K562 (cell line): ENCODE data around the gene RNF13. TPM values are rescaled to one million over a fixed set of nuclear protein-coding genes. Genes with fewer than 3 reads are reported as not detected.

Source experiments
- ATAC-seq: fragments of 200-7000 bp; cut with Tn5 transposase; 3 replicates; pipeline ENCODE4 v1.9.1; 2020; ENCODE audit warnings: moderate library complexity
- BruUV-seq: library from RNA; stranded (reverse); fragments of 400-500 nt; replicated peaks from 2 replicates; lab custom pipeline; 2021; lab: Mats Ljungman, UMichigan
- CTCF ChIA-PET: fragments of 300-600 bp; formaldehyde crosslinking; extraction: SDS; loops from one replicate; lab custom pipeline; 2021; ENCODE audit warnings: low intra/inter-chr PET ratio; lab: Yijun Ruan, JAX
- POLR2A ChIA-PET: fragments of 300-600, 350-650 bp; sonication (Branson Sonifier 250); formaldehyde crosslinking; extraction: SDS; loops from one replicate; lab custom pipeline; 2021; ENCODE audit warnings: antibody characterized with exemption, inconsistent platforms; lab: Yijun Ruan, JAX
- DNase-seq, 4 experiments: peaks; one replicate each; pipeline versions ENCODE4 v3.0.0 to v3.0.0-alpha.2; 2011 to 2018; ENCODE audit warnings: low spot score in 3 of 4, mixed read lengths in 3 of 4; ENCODE audit errors: extremely low read depth in 1 of 4
- FAIRE-seq: peaks from 2 replicates; lab custom pipeline; 2011; peaks lifted over from hg19 to GRCh38; lab: Jason Lieb, UNC
- H2AFZ ChIP-seq: 2 replicates; pipeline ENCODE4 v1.6.0; 2011; ENCODE audit warnings: low read depth, low read length, control low read depth, inconsistent platforms
- H3K27ac ChIP-seq: fragments of 200-600 bp; 3 replicates; pipeline ENCODE4 v1.8.0; 2011; ENCODE audit warnings: low read depth, mild to moderate bottlenecking, control low read depth, inconsistent platforms, low read length, moderate library complexity, mixed read lengths; ENCODE audit errors: extremely low read depth
- H3K27me3 ChIP-seq, 2 experiments: fragments of 300-600 bp in 1 of 2; 2 replicates in 1 of 2; 3 replicates in 1 of 2; pipeline versions ENCODE4 v1.6.0 to v1.8.0; 2011; ENCODE audit warnings: inconsistent platforms in 2 of 2, low read length in 2 of 2, mild to moderate bottlenecking in 1 of 2, mixed read lengths in 1 of 2, moderate library complexity in 1 of 2; ENCODE audit not compliant: control insufficient read depth in 2 of 2, insufficient read depth in 2 of 2
- H3K36me3 ChIP-seq: fragments of 300-600 bp; 3 replicates; pipeline ENCODE4 v1.8.0; 2011; ENCODE audit warnings: mild to moderate bottlenecking, low read length, inconsistent platforms; ENCODE audit not compliant: control insufficient read depth, insufficient read depth
- H3K4me1 ChIP-seq, 2 experiments: fragments of 200-600 bp in 1 of 2; replicated peaks in 1 of 2; 2 replicates in 1 of 2; 3 replicates in 1 of 2; pipeline versions ENCODE4 v1.5.1 to v1.8.0; 2011; ENCODE audit warnings: inconsistent platforms in 2 of 2, low read length in 2 of 2, mild to moderate bottlenecking in 1 of 2, mixed read lengths in 1 of 2, moderate library complexity in 1 of 2; ENCODE audit not compliant: control insufficient read depth in 2 of 2, insufficient read depth in 2 of 2
- H3K4me2 ChIP-seq: 2 replicates; pipeline ENCODE4 v1.6.1; 2011; ENCODE audit warnings: low read length, control low read depth, inconsistent platforms, mixed read lengths; ENCODE audit not compliant: insufficient read depth
- H3K4me3 ChIP-seq: fragments of 200-600 bp; sonication (generic), shearing (Covaris generic); 2 replicates; pipeline ENCODE4 v1.5.1; 2016; ENCODE audit warnings: control low read depth, inconsistent platforms
- H3K79me2 ChIP-seq: fragments of 200-600 bp; 3 replicates; pipeline ENCODE4 v1.8.0; 2011; ENCODE audit warnings: low read length, inconsistent platforms; ENCODE audit not compliant: control insufficient read depth, insufficient read depth
- H3K9ac ChIP-seq, 2 experiments: 2 replicates each; pipeline versions ENCODE4 v1.6.0 to v1.6.1; 2011; ENCODE audit warnings: low read depth in 2 of 2, low read length in 2 of 2, control low read depth in 1 of 2, inconsistent platforms in 1 of 2, mild to moderate bottlenecking in 1 of 2, mixed read lengths in 1 of 2; ENCODE audit not compliant: insufficient read depth in 1 of 2
- H3K9me1 ChIP-seq: one replicate; pipeline ENCODE4 v1.6.0; 2011; ENCODE audit warnings: inconsistent platforms, mild to moderate bottlenecking, low read length, moderate library complexity; ENCODE audit not compliant: control insufficient read depth, insufficient read depth
- H3K9me3 ChIP-seq: replicated peaks from 2 replicates; pipeline ENCODE4 v1.5.1; 2011; ENCODE audit warnings: low read depth, low read length, inconsistent platforms; ENCODE audit not compliant: control insufficient read depth, insufficient read depth
- H4K20me1 ChIP-seq: replicated peaks from 2 replicates; pipeline ENCODE4 v1.6.1; 2011; ENCODE audit warnings: low read length, inconsistent platforms, mixed read lengths; ENCODE audit not compliant: control insufficient read depth, insufficient read depth
- E2F3 ChIP-seq: fragments of 250-450 bp; sonication (Bioruptor Pico); IDR thresholded peaks from 2 replicates; pipeline ENCODE4 v1.4.0; 2020; ENCODE audit warnings: mild to moderate bottlenecking
- ETS2 ChIP-seq: IDR thresholded peaks from 2 replicates; pipeline ENCODE4 v1.6.1; 2016; ENCODE audit warnings: borderline replicate concordance, missing genetic modification characterization, mild to moderate bottlenecking, moderate library complexity, missing compliant biosample characterization; ENCODE audit not compliant: poor library complexity, severe bottlenecking
- GATAD2A ChIP-seq: fragments of 450-650 bp; IDR thresholded peaks from 2 replicates; pipeline ENCODE4 v1.6.1; 2017
- ILK ChIP-seq: fragments of 450-650 bp; IDR thresholded peaks from 2 replicates; pipeline ENCODE4 v1.6.1; 2016; ENCODE audit warnings: missing genetic modification characterization, low read depth, mild to moderate bottlenecking, missing compliant biosample characterization, moderate library complexity, borderline replicate concordance
- PHB2 ChIP-seq: fragments of 450-650 bp; IDR thresholded peaks from 2 replicates; pipeline ENCODE4 v1.6.1; 2017; ENCODE audit warnings: low read depth
- RFX5 ChIP-seq: IDR thresholded peaks from 2 replicates; pipeline ENCODE4 v1.6.1; 2011; ENCODE audit warnings: low read depth, mild to moderate bottlenecking, improper control_type of control experiment, low read length
- RHOXF2B ChIP-seq: fragments of 250-450 bp; sonication (Bioruptor Pico); conservative IDR thresholded peaks from 2 replicates; pipeline ENCODE4 v1.5.1; 2021
- TCF3 ChIP-seq: sonication (generic); formaldehyde crosslinking; IDR thresholded peaks from 2 replicates; pipeline ENCODE4 v1.4.0; 2020; ENCODE audit warnings: mild to moderate bottlenecking, missing genetic modification reagents
- TEAD1 ChIP-seq, 2 experiments: fragments of 450-650 bp in 1 of 2; sonication (generic) in 1 of 2; formaldehyde crosslinking; IDR thresholded peaks; 2 replicates each; pipeline versions ENCODE4 v1.4.0 to v1.8.0; 2020 to 2022; ENCODE audit warnings: mild to moderate bottlenecking in 2 of 2, missing genetic modification reagents in 1 of 2
- U2AF2 ChIP-seq: fragments of 200-400 bp; formaldehyde crosslinking; optimal IDR thresholded peaks from 2 replicates; pipeline ENCODE3; 2017; ENCODE audit warnings: low read depth, mild to moderate bottlenecking, low read length
- ZNF57 ChIP-seq: fragments of 450-650 bp; formaldehyde crosslinking; IDR thresholded peaks from 2 replicates; pipeline ENCODE4 v1.4.0; 2020; ENCODE audit warnings: mild to moderate bottlenecking, moderate library complexity
- WGBS: fragments of 100-300 bp; shearing (Covaris generic); methylation state at CpG from one replicate; pipeline ENCODE4 v1.1.6; 2016; ENCODE audit warnings: low coverage, mixed read lengths; ENCODE audit not compliant: insufficient coverage; ENCODE audit errors: missing lambda C conversion rate; 5-methylcytosine and 5-hydroxymethylcytosine counted together
- in situ Hi-C: fragments of 300-500 bp; cut with MboI; formaldehyde crosslinking; loops from 4 replicates; pipeline ENCODE4 v1.15.0; 2018; ENCODE audit warnings: inconsistent platforms, mixed read lengths
- intact Hi-C: fragments of 100-400 bp; cut with micrococcal nuclease; formaldehyde crosslinking; loops from 2 replicates; pipeline ENCODE4 v1.14.2; 2022
- polyA plus RNA-seq, 8 experiments: library from polyadenylated mRNA; depleted of rRNA in 4 of 8; stranded (reverse) in 5 of 8; unstranded in 3 of 8; fragments of >200 nt; fragmentation: Nextera tagmentation in 2 of 8; fragmentation: Illumina TruSeq in 1 of 8; extraction: Ambion mirVana in 2 of 8; extraction: Trizol in 1 of 8; gene quantifications; 2 replicates each; pipeline versions ENCODE4 v1.2.1 to v1.2.3, GENCODE V29; 2011 to 2014; ENCODE audit warnings: inconsistent platforms in 1 of 8, missing spikeins in 1 of 8
- total RNA-seq, 7 experiments: library from RNA; depleted of rRNA in 6 of 7; stranded (reverse); fragments of >200 nt in 6 of 7; fragmentation: Illumina TruSeq in 2 of 7; extraction: Trizol in 2 of 7; gene quantifications; 2 replicates each; pipeline versions ENCODE4 v1.2.1 to v1.2.3, GENCODE V29; 2011 to 2021; ENCODE audit warnings: low replicate concordance in 1 of 7
- TF ChIP-seq, protein P1 (sequence below): fragments of 450-650 bp; formaldehyde crosslinking; IDR thresholded peaks from 2 replicates; pipeline ENCODE4 v1.4.0; 2022; ENCODE audit warnings: missing genetic modification characterization
- TF ChIP-seq, protein P2 (sequence below): fragments of 450-650 bp; IDR thresholded peaks from 2 replicates; pipeline ENCODE4 v1.6.1; 2016; ENCODE audit warnings: mild to moderate bottlenecking

Gene RNF13
- total and polyA plus RNA-seq, 9 of the 15 experiments (the other 6 are each of a cell fraction or from before 2014, with no cell fraction given), result 12.7 to 35.8 (median 18.9) TPM

DNA sequence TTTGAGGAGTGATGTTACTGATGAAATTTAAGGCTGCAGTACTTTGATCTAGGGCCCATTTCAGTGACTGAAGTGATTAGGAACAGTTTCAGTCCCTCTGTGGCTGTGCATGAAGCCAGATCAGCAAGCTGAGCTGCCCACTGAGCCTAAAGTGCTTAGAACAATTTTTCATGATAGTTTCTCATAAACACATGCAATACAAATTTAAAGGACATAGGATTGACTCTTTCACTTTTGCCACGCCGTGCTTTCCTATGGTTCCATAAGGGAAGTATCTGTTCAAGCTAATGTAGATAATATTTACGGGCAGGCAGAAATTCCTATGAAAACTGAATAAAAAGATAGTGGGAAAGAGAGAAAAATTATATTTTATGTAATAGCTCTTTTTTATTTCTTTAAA is 31.3 kb upstream of the RNF13 start:
- H3K4me2 ChIP-seq, result no peak overlapping the region
- FAIRE-seq (no peak), ATAC-seq (no peak), DNase-seq (no peak)
- H3K4me3 ChIP-seq, result no peak overlapping the region
- TF ChIP-seq TEAD1 (CRISPR knock-in tag; IDR thresholded peaks at IDR 0.05) (no peak), RFX5 (no peak), U2AF2 (no peak), PHB2 (no peak), RHOXF2B (no peak), TCF3 (CRISPR knock-in tag) (no peak), E2F3 (no peak), ETS2 (tag) (no peak), ZNF57 (CRISPR knock-in tag) (no peak), GATAD2A (no peak), ILK (no peak)
- TF ChIP-seq, protein P1, sequence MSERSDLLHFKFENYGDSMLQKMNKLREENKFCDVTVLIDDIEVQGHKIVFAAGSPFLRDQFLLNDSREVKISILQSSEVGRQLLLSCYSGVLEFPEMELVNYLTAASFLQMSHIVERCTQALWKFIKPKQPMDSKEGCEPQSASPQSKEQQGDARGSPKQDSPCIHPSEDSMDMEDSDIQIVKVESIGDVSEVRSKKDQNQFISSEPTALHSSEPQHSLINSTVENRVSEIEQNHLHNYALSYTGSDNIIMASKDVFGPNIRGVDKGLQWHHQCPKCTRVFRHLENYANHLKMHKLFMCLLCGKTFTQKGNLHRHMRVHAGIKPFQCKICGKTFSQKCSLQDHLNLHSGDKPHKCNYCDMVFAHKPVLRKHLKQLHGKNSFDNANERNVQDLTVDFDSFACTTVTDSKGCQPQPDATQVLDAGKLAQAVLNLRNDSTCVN (CRISPR knock-in tag), result no peak
- TF ChIP-seq, protein P2, sequence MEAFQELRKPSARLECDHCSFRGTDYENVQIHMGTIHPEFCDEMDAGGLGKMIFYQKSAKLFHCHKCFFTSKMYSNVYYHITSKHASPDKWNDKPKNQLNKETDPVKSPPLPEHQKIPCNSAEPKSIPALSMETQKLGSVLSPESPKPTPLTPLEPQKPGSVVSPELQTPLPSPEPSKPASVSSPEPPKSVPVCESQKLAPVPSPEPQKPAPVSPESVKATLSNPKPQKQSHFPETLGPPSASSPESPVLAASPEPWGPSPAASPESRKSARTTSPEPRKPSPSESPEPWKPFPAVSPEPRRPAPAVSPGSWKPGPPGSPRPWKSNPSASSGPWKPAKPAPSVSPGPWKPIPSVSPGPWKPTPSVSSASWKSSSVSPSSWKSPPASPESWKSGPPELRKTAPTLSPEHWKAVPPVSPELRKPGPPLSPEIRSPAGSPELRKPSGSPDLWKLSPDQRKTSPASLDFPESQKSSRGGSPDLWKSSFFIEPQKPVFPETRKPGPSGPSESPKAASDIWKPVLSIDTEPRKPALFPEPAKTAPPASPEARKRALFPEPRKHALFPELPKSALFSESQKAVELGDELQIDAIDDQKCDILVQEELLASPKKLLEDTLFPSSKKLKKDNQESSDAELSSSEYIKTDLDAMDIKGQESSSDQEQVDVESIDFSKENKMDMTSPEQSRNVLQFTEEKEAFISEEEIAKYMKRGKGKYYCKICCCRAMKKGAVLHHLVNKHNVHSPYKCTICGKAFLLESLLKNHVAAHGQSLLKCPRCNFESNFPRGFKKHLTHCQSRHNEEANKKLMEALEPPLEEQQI, result no peak
- no peaks in the 10 kb centered on the region for H3K36me3 ChIP-seq
- no peaks in the 10 kb centered on the region for H3K79me2 ChIP-seq
- BruUV-seq, result no TSS peak
- no peaks in the 10 kb centered on the region for H3K9me1 ChIP-seq
- no peaks in the 10 kb centered on the region; a peak in 1 of 5 replicates for H3K4me1 ChIP-seq
- ChIA-PET POLR2A (interaction anchor here (0.8 kb wide), 1 partner anchor 438 kb away, joined by 3 read pairs; no protein-coding TSS in a partner anchor), CTCF (no interaction called here)
- no peak overlapping the region for H3K9ac ChIP-seq
- no peak overlapping the region for H2AFZ ChIP-seq
- H3K27me3 ChIP-seq, result peaks cover 5 to 6% of the 10 kb centered on the region in 2 experiments; a peak in 3 of 5 replicates
- intact Hi-C loops, result no loop called here
- H3K9me3 ChIP-seq, result no peaks in the 10 kb centered on the region
- no peaks in the 10 kb centered on the region for H4K20me1 ChIP-seq
- 50% methylated on average over 3 of the region's 3 CpGs for WGBS
- in situ Hi-C loops, result no loop called here
- H3K27ac ChIP-seq, result no peak overlapping the region
